Measurements from ENCODE around the gene SAMD14. TPM values are rescaled to one million over a fixed set of nuclear protein-coding genes. Genes with fewer than 3 reads are reported as not detected.

SAMD14 gene
- total and polyA plus RNA-seq, 3 donors from 2014 or later: 3.2 to 5.2 (median 3.3) TPM

- 75 to 91% methylated on average over 2 of the region's 2 CpGs for WGBS, 2 donors
- intact Hi-C loops (cut with DNase I; ENCODE audit: low total_unique reads): no loop called here
Measured at GRCh38 chr17:50091918-50092285, 38.1 kb downstream of the SAMD14 start.

GRCh38 chr17:50090971-50091917 lies 38.7 kb downstream of the SAMD14 start:
- no peak for DNase-seq
- 79 to 87% methylated on average over 15 of the region's 15 CpGs for WGBS, 2 donors
- Histone ChIP-seq H3K27ac (no peak overlapping the region), H3K27me3 (no peaks in the 10 kb centered on the region), H3K4me3 (no peak overlapping the region), H3K4me1 (peaks cover 5% of the 10 kb centered on the region), H3K36me3 (ENCODE audit: low read depth, missing control alignments) (no peaks in the 10 kb centered on the region), H3K9me3 (no peaks in the 10 kb centered on the region)
- intact Hi-C loops (cut with DNase I; ENCODE audit: low total_unique reads): no loop called here
- no peak for TF ChIP-seq POLR2A (IDR thresholded peaks at IDR 0.05)
- no peak for TF ChIP-seq CTCF (IDR thresholded peaks at IDR 0.05)

More at GRCh38 chr17:50091918-50092285, 38.1 kb downstream of the SAMD14 start:
- Histone ChIP-seq H3K9me3 (no peaks in the 10 kb centered on the region), H3K27me3 (no peaks in the 10 kb centered on the region), H3K4me1 (peaks cover 10% of the 10 kb centered on the region), H3K36me3 (ENCODE audit: low read depth, missing control alignments) (no peaks in the 10 kb centered on the region), H3K4me3 (no peak overlapping the region), H3K27ac (no peak overlapping the region)
- DNase-seq: no peak
- no peak for TF ChIP-seq POLR2A (IDR thresholded peaks at IDR 0.05)
- no peak for TF ChIP-seq CTCF (IDR thresholded peaks at IDR 0.05)

- Histone ChIP-seq H3K4me1 (no peaks in the 10 kb centered on the region), H3K9me3 (no peaks in the 10 kb centered on the region), H3K27me3 (no peaks in the 10 kb centered on the region), H3K36me3 (ENCODE audit: low read depth, missing control alignments) (no peaks in the 10 kb centered on the region), H3K4me3 (no peak overlapping the region), H3K27ac (no peak overlapping the region)
- no peak for TF ChIP-seq POLR2A (IDR thresholded peaks at IDR 0.05)
- no peak for TF ChIP-seq CTCF (IDR thresholded peaks at IDR 0.05)
- intact Hi-C loops (cut with DNase I; ENCODE audit: low total_unique reads): no loop called here
- DNase-seq: no peak
- WGBS, 2 donors: 81 to 88% methylated on average over 6 of the region's 6 CpGs
Measured at GRCh38 chr17:50090071-50090470, 39.9 kb downstream of the SAMD14 start.

GRCh38 chr17:50088952-50089825 lies 40.8 kb downstream of the SAMD14 start:
- no peaks in the 10 kb centered on the region for H3K36me3 ChIP-seq (ENCODE audit: low read depth, missing control alignments)
- WGBS, 2 donors: 83 to 88% methylated on average over 22 to 25 of the region's 25 CpGs
- no peak overlapping the region for H3K27ac ChIP-seq
- H3K27me3 ChIP-seq: no peaks in the 10 kb centered on the region
- no peak for TF ChIP-seq CTCF (IDR thresholded peaks at IDR 0.05)
- TF ChIP-seq POLR2A (IDR thresholded peaks at IDR 0.05): no peak
- H3K4me1 ChIP-seq: no peaks in the 10 kb centered on the region
- H3K4me3 ChIP-seq: no peak overlapping the region
- H3K9me3 ChIP-seq: no peaks in the 10 kb centered on the region
- no peak for DNase-seq
- intact Hi-C loops (cut with DNase I; ENCODE audit: low total_unique reads): loop anchor here (5.0 kb wide), 1 partner anchor 62 kb away; no protein-coding TSS in a partner anchor
